Measurements from ENCODE around the gene ARMC7.
A peak's percentile ranks its signal among the peaks of the same experiment; 100 is the strongest.

DNA sequence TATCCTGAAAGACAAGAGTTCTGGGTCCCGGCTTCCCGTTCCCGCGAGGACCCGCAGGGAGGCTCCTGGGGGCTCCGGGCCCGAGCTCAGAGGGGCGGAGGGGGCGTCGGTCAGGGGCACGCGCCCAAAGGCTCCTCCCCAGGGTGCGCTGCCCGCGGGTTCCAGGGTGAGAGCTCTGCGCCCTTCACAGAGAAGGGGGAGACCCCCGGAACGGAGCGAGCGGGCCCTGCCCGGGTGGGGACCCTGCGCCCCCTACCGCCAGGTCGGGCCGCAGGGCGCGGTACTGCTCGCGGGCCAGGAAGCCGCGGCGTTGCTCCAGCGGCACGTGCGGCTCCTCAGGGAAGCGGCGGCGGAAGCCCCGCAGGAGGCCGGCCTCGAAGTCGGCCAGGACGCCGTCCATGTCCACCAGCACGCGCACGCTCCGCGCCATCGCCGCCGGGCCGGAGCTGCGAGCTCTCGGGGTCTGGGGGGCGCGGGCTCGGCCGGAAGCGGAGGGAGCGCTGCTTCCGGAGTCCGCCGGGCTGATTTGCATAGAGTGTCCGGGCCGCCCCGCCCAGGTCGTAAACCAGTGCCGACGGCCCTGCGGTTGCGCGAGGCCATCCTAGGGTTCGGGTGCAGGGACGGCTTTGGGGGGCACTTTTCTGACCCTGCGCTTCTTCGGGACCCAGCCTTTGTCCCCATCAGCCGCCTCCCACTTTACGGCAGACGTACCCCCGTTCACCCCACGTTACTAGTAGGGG, 21.7 kb downstream of the ARMC7 start, which contains the start of gene NT5C:
- TF ChIP-seq EZH2 (IDR thresholded peaks at IDR 0.05) (no peak), POLR2AphosphoS5 (IDR thresholded peaks at IDR 0.05; ENCODE audit: borderline replicate concordance, low read depth, low read length) (peak; percentile 81)

All from SK-N-MC (cell line).